GM19193 (cell line): ENCODE measurements around the gene EIF4E.

Experiments used
- POLR2A ChIP-seq: IDR thresholded peaks from 4 replicates; pipeline ENCODE4 v1.6.1; 2011; ENCODE audit not compliant: insufficient read depth, insufficient read length; ENCODE audit errors: extremely low read depth

Gene EIF4E

GRCh38 chr4:98903561-98903960, 25.4 kb downstream of the EIF4E start:
- TF ChIP-seq POLR2A: no peak

DNA sequence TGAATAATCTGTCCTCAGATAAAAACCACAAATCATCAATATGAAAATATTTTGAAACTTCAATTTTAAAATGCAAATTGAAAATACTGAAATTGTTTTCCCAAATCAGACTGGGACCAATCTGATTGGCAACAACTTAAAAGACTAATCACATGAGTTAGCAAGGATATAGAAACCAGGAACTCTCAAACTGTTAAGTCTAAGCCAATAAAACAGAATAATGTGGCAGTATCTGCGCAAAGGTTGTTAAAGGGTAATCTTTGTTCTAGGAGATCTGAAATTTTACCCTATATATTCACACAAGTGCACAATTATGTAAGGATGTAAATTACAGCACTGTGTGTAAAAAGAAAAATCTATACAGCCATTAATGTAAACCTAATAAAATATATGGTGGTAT, 29.7 kb downstream of the EIF4E start:
- no peak for TF ChIP-seq POLR2A

DNA sequence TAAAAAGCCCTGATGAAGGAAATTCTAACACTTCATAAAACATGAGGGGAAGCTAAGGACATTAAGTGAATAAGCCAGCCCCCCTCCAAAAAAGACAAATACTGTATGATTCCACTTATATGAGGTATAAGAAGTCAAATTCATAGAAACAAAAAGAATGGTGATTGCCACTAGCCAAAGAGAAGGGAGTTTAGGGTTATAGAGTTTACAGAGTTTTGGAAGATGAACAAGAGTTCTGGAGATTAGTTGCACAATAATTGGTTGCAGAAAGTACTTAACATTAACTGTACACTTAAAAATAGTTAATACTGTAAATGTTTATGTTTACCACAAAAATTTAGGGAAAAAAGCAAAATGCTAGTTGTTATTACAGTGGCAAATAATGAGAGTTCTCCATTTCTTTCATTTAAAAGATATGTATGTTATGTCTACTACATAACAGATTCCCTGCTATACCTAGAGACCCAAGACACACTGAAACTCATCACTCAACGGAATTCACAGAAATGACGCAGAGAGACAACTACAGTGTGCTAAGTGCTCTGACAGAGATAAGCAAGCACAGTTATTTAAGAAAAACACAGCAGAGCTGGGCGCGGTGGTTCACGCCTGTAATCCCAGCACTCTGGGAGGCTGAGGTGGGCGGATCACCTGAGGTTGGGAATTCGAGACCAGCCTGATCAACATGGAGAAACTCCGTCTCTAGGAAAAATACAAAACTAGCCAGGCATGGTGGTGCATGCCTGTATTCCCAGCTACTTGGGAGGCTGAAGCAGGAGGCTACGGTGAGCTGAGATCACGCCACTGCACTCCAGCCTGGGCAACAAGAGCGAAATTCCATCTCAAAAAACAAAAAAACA, 37.2 kb downstream of the EIF4E start:
- TF ChIP-seq POLR2A: no peak

GRCh38 chr4:98890702-98891455, 38.1 kb downstream of the EIF4E start:
- TF ChIP-seq POLR2A: no peak

- no peak for TF ChIP-seq POLR2A
Measured at GRCh38 chr4:98887145-98887544, 41.8 kb downstream of the EIF4E start.

- no peak for TF ChIP-seq POLR2A
Measured at GRCh38 chr4:98879515-98879914, 49.4 kb downstream of the EIF4E start.

DNA sequence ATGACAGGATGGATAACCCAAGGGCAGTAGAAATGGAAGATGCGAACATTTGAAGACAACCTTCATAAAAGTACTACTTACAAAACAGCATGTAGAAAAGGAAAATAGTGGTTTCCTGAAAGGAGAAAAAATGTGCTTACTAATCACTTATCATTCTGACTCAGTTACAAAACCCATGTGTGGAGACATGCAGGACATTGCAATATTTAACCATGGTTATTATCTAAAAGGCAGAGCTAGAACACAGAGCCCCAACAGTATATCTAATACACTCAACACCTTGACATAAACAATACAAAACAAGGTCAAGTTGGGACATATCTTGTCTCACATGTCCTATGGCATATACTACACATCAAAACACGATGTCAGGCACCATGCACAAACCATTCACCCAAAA, 55.9 kb downstream of the EIF4E start:
- no peak for TF ChIP-seq POLR2A

- no peak for TF ChIP-seq POLR2A
Measured at GRCh38 chr4:98867648-98868047, 61.3 kb downstream of the EIF4E start.

DNA sequence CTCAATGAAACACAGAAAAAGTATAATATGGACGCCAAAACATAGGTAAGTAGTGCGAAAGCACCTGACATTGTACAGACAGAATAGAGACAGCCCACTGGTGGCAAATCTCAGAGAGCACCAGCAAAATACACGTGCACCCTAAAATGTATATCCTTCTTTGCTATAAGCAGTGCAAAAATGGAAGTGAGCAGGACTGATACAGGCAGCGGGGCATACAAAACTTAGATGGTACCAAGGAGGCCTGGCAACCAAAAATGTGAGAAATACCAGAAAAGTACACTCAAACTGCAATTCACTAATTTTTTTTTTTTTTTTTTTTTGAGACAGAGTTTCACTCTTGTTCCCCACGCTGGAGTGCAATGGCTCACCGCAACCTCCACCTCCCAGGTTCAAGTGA, 63.9 kb downstream of the EIF4E start:
- TF ChIP-seq POLR2A: no peak

- TF ChIP-seq POLR2A: no peak
Measured at GRCh38 chr4:98864560-98864959, 64.4 kb downstream of the EIF4E start.

GRCh38 chr4:98862371-98862770, 66.6 kb downstream of the EIF4E start:
- no peak for TF ChIP-seq POLR2A

GRCh38 chr4:98861100-98861884, 67.6 kb downstream of the EIF4E start:
- TF ChIP-seq POLR2A: no peak

DNA sequence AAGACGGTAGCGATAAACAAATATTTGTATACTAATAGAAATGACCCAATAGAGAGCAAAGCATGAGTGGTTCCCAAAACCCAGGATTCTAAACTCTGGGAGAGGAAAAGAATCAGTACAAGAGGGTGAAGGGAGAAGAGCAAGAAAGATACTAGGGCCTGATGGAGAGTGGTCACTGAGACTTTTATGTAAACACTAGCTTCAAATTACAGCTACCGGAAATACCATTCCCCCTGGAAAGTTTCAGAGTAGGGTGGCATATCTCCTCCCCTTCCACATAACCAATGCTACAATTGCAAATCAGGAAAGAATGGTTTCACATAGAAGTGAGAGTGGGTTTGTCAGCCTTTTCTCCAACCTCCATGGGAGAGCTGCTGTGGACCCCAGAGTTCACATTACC, 77.1 kb downstream of the EIF4E start:
- TF ChIP-seq POLR2A: no peak

- no peak for TF ChIP-seq POLR2A
Measured at GRCh38 chr4:98850937-98851336, 78.0 kb downstream of the EIF4E start.

GRCh38 chr4:98848448-98848847, 80.5 kb downstream of the EIF4E start:
- no peak for TF ChIP-seq POLR2A
